NCI-H345 treated with DMSO at 0.1 percent for 48 hours (cell line): ENCODE measurements around the gene PXMP2.

ENCODE experiments used
- DNase-seq: peaks from one replicate; lab custom pipeline; 2025; ENCODE audit not compliant: unreplicated experiment; lab: John Stamatoyannopoulos, UW

Gene PXMP2

DNA sequence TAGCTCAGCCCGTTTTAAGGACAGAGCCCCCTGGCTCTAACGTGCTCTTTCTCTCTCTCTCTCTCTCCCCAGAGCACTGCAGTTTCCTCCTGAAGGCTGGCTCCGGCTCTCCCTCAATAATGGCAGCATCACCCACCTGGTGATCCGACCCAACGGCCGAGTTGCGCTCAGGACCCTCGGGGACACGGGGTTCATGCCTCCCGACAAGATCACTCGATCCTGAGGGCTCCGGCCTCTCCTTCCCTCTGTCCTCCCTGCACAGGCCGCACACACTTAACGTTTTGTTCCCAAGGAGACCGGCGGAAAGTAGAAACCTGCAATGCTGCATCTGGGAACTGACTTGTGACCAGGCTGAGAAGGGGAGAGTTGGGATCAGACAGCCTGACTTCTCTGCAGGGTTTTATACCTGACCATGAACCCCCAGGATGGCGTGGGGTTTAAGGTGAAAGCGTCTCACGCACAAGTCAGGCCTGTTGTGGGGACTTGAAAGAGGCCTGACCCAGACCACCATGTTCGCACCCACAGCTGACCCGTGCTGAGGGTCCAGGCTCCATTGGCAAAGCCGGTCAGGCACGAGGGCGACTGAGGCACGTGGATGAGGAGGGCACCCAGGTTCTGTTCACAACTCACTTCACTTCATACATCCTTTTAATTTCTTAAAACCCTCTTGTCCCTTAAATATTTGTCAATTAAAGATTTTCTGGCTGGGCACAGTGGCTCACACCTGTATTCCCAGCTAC, 33.4 kb downstream of the PXMP2 start:
- no peak for DNase-seq

GRCh38 chr12:132723015-132723763, 35.8 kb downstream of the PXMP2 start:
- no peak for DNase-seq

- no peak for DNase-seq
Observed at GRCh38 chr12:132723764-132724140, 36.4 kb downstream of the PXMP2 start.

- no peak for DNase-seq
Observed at GRCh38 chr12:132724506-132725241, 37.3 kb downstream of the PXMP2 start.

DNA sequence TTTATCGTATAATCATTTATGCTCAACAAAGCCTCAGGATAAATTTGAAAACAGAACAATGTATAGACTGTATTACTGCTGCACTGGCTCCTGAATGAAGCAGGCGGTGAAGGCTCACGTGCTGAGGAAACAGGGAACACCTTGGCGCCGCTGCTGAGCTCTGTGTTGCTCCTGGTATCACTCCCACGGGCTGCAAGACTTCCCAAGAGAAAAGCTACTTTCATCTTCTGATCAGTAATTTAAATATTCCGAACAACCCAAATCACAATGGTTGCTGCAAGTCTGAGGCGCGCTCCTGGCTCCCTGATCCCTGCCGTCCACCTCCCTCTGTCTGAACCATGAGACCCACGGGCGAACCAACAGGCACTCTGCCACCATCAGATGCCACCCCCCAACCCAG, 39.0 kb downstream of the PXMP2 start:
- no peak for DNase-seq

DNA sequence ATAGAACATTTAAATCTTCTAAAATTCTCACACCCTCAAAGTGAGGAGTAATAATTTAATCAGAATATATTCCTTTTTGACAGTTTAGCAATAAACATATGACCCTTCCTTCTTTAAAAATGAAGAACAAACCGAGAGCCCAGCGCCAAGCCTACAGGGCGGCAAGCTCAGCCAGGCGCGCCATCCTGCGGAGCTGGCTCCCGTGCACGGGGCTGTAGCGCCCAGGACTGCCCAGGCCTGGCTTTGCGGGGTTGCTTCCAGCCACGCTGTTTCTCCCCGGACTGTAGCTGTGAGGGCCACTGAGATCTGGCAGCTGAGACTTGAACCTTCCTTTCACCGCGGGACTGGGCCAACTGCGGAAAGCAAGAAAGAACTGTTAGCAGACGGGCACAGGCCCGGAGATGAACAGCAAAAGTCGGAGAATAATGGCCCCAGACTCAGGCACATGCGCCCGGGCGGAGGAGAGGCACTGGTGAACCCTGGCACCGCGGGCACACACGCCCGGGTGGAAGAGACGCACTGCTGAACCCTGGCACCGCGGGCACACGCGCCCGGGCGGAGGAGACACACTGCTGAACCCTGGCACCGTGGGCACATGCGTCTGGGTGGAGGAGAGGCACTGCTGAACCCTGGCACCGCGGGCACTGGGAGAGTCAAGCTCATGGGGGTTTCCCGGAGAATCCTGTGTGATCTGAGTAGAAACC, 39.9 kb downstream of the PXMP2 start:
- no peak for DNase-seq

- DNase-seq: no peak
Observed at GRCh38 chr12:132728502-132728901, 41.1 kb downstream of the PXMP2 start.

- DNase-seq: no peak
Observed at GRCh38 chr12:132729541-132730320, 42.3 kb downstream of the PXMP2 start.

DNA sequence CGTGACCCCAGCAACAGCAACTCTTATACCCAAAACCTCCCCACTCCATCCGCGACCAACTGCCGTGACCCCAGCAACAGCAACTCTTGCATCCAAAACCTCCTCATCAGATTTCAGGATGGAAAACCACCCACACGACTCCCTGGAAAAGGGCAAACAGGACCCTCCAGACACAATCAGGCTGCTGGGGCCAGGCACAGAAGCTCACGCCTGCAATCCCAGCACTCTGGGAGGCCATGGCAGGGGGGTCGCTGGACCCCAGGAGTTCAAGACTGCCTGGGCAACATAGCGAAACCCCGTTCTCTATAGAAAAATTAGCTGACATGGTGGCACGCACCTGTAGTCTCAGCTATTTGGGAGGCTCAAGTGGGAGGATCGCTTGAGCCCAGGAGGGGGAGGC, 43.0 kb downstream of the PXMP2 start:
- DNase-seq: no peak

DNA sequence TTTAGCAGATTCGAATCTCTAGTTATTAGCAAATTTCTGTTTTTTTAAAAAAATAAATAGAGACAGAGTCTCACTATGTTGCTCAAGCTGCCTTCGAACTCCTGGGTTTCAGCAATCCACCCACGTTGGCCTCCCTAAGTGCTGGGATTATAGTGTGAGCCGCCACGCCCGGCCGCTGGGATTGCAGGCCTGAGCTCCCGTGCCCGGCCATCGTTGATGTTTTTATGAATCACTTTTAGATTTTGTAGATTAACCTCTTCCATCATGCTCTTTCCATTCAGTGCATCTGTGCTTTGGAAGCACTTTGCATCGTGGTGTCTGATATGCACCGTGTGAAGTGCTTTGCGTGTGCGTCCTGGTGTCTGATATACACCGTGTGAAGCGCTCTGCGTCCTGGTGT, 44.2 kb downstream of the PXMP2 start:
- DNase-seq: no peak

GRCh38 chr12:132734206-132734605, 46.8 kb downstream of the PXMP2 start:
- no peak for DNase-seq

DNA sequence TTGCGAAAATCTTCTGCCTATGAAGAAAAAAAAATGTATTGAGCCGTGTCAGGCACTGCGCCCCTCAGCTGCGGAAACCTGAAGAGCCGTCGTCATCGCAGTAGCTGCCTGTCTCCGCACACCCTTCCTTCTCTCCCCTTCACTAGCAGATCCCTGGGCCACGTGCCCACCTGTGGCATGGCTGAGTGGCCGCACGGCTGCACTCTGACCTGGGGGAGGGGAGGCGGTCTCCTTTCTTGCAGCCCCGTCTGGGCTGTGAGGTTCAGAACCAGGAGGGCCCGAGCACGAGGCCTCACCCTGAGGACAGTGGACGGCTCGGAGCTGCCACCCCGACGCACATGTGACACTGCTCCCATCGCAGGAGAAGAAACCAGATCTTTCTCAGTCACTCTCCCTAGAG, 48.1 kb downstream of the PXMP2 start:
- no peak for DNase-seq

DNA sequence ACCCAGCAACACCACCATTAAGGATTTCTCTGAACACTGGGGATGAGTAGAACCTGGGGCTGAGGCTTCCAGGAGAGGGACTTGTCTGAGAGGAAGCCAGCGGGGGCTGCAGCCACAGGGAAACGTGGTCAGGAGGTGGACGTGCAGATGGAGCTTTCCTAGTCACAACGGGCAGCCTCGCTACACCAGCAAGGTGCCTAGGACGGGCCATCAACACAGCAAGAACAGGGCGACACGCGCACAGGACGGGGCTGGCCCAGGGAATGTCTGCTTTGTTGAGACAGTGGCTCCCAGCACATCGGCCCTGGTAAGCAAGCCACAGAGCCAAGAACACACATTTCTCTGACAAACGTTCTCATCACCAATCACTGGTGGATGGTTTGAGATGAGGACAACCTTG, 49.0 kb downstream of the PXMP2 start:
- DNase-seq: no peak

DNA sequence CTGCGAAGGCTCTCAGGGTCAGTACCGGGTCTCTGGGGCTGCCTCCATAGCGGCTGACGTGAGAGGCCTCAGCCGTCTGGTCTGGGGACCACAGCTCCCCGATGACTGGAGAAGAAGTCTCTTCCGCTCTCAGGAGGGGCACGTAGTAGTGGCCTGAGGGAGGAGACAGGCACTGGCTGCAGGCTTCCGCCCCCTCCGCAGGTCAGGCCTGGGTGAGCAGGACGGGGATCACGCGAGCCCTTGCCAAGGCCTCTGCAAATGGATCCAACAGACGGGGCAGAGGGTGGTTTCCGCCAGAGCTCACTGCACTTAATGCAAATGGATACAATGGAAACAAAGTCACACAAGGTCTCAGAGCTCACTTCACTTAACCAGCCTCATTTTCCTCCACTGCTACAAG, 49.5 kb downstream of the PXMP2 start:
- DNase-seq: no peak

GRCh38 chr12:132739600-132740312, 52.4 kb downstream of the PXMP2 start:
- DNase-seq: no peak

DNA sequence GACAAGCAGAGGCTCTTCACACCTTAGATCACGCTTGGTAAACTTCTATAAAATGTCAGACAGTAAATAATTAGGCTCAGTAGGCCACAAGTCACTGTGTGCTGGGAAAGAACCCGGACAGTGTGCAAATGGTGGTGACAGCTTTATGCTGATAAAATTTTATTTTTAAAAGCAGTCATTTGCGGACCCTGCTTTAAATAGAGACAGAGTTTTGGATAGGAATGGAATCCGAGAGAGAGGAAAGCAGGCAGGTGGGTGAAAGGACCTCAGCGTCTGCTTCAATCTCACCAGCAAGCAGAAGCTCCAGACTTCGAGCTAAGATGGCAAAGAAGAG, 52.9 kb downstream of the PXMP2 start:
- no peak for DNase-seq

GRCh38 chr12:132740652-132741051, 53.3 kb downstream of the PXMP2 start:
- DNase-seq: no peak

DNA sequence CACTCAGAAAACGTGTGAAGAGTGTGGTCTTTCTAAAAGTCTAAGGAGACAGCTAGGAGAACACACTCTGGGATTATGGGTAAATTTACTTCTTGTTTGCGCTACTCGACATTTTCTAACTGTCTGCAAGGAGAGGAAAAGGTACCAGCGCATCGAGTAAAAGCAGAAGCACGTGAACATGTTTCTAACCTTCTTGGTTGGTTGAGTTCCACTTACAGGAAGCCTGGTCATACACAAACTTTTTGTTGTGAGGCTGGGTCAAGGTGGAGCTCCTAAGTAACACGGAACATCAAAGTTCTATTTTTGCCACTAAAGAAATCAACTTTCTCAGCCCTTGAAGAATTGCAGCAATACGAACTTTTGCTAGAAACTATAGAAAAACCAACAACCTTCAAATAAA, 54.2 kb downstream of the PXMP2 start:
- no peak for DNase-seq

DNA sequence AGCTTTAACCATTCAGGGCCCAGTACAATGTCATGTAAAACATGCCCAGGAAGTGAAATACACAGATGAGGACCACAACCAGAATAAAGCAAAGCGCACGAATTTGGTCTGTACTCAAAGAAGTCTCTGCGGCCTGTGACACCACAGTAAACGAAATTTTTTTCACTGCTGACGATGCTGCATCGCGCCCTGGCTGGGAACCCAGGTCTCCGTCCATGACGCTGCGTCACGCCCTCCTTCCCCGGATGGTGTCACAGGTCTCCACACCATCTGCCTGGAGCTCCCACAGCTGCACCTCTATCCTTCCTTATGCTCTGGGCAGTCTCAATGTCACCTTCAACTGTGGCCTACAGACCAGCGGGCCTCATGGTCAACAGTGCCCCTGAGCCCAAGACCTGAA, 56.4 kb downstream of the PXMP2 start:
- DNase-seq: no peak

GRCh38 chr12:132746613-132747012, 59.2 kb downstream of the PXMP2 start:
- no peak for DNase-seq
